ENCODE results near the gene STMN3.

DNA sequence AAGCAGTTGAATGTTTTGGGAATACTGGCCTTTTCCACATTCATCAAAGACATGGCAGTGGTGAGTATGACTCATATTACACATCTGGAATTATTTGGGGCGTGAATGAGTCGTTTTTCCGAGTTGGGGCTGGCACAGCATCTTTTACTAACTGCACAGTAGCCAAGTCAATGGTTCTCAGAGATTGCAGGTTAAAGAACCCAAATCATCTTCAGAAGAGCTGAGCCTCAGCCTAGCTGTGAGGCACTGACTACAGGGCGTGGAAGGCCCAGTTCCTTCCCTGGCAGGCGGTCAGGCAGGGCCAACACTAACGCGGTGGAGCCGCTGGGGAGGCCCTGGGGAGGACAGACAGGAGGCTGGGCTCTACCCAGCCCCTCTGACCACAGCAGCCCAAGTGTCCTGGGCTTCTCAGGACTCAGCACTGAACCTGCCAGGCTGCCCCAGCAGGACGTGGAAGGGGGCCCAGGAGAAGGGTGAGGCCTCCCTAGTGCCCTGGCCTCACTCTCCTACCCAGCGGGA lies 59.1 kb downstream of the STMN3 start:
- TF ChIP-seq, protein P1, sequence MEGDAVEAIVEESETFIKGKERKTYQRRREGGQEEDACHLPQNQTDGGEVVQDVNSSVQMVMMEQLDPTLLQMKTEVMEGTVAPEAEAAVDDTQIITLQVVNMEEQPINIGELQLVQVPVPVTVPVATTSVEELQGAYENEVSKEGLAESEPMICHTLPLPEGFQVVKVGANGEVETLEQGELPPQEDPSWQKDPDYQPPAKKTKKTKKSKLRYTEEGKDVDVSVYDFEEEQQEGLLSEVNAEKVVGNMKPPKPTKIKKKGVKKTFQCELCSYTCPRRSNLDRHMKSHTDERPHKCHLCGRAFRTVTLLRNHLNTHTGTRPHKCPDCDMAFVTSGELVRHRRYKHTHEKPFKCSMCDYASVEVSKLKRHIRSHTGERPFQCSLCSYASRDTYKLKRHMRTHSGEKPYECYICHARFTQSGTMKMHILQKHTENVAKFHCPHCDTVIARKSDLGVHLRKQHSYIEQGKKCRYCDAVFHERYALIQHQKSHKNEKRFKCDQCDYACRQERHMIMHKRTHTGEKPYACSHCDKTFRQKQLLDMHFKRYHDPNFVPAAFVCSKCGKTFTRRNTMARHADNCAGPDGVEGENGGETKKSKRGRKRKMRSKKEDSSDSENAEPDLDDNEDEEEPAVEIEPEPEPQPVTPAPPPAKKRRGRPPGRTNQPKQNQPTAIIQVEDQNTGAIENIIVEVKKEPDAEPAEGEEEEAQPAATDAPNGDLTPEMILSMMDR (conservative IDR thresholded peaks at IDR 0.05; ENCODE audit: low read depth, low read length): no peak
- TF ChIP-seq EZH2 (IDR thresholded peaks at IDR 0.05; ENCODE audit: low read length, unreplicated experiment): no peak

All from PC-3 (cell line).